ENCODE data around the gene PLAC9. TPM values are rescaled to one million over a fixed set of nuclear protein-coding genes. Genes with fewer than 3 reads are reported as not detected.

PLAC9 gene
- total RNA-seq (2022; extraction: Qiagen RNA extraction), result 0.15 TPM in 1 of 5 replicates, not detected in the others

DNA sequence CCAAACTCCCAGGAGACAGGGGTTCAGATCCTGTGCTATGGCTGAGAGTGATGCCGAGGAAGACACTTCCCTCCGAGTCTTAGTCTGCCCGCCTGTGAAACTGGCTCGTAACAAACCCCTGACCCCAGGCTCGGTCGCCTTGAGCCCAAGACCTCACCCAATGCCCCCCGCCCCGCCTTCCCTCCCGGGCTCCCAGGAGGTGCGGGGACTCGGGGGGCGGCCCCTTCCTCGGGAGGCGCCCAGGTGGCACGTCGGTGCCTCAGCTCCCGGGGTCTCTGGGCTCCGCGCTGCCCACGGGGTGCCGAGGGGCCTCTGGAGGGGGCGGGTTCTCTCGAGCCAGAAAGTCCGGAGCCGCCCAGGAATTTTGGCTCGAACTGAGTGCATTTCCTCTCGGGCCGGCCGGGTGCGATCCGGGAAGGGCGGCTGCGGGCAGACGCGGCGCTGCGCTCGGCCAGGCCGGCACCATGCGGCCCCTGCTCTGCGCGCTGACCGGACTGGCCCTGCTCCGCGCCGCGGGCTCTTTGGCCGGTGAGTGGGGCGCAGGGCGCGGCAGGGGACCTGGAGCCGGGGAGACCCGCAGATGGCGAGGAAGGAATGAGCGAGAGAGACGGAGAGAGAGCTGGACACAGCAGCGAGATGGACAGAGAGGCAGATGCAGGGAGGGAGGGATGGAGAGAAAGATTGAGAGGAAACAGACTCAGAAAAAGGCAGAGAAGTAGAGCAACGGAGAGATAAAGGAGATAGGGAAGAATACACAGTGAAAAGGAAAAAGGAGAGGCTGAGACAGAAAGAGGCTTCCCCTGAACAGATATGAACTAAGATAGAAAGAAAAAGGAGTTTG, at the start of gene PLAC9:
Gene PLAC9 (plus strand): TSS at position 432 of the 841 bp plus-strand sequence. CDS start 33 bp downstream, at position 465.

Other genes with a start within 250 kb of the PLAC9 start
- gene SFTPD, start 183.6 kb upstream of the PLAC9 start, total RNA-seq (2022; extraction: Qiagen RNA extraction), result 0.23 to 0.66 TPM (median 0.31 TPM) in 4 of 5 replicates, not detected in the other
- gene TMEM254, start 54.1 kb upstream of the PLAC9 start, total RNA-seq (2022; extraction: Qiagen RNA extraction), result 14.9 to 22.7 TPM (median 20.0 TPM) in 5 replicates
- gene ANXA11, start 72.8 kb downstream of the PLAC9 start, total RNA-seq (2022; extraction: Qiagen RNA extraction), result 142 to 213 TPM (median 209 TPM) in 5 replicates
- gene MAT1A, start 156.9 kb downstream of the PLAC9 start, total RNA-seq (2022; extraction: Qiagen RNA extraction), result 0.02 to 0.03 TPM in 2 of 5 replicates, not detected in the others
- gene DYDC1, start 224.0 kb downstream of the PLAC9 start, total RNA-seq (2022; extraction: Qiagen RNA extraction), result not detected in 5 replicates
- gene DYDC2, start 224.1 kb downstream of the PLAC9 start, total RNA-seq (2022; extraction: Qiagen RNA extraction), result 0.05 to 0.07 TPM in 2 of 5 replicates, not detected in the others